ACHN (cell line): ENCODE data around the gene TAS2R1.
"Not testable (repeated sequence)": the region's sequence is repeated elsewhere in the genome, so short reads cannot be mapped to it uniquely, and the experiment has no call there.

ENCODE experiments used
- DNase-seq: peaks from one replicate; pipeline ENCODE4 v3.0.0-alpha.2; 2015
- in situ Hi-C: cut with HindIII; loops from 2 replicates; pipeline ENCODE4 v1.10.0; 2017; ENCODE audit warnings: low sequenced_read_pairs, low pct_ligation_motif_present, low pct_unique_long_range_greater_than_20kb

TAS2R1 gene

GRCh38 chr5:9625286-9625685 lies 4.9 kb downstream of the TAS2R1 start:
- no peak for DNase-seq
- in situ Hi-C loops: no loop called here

DNA sequence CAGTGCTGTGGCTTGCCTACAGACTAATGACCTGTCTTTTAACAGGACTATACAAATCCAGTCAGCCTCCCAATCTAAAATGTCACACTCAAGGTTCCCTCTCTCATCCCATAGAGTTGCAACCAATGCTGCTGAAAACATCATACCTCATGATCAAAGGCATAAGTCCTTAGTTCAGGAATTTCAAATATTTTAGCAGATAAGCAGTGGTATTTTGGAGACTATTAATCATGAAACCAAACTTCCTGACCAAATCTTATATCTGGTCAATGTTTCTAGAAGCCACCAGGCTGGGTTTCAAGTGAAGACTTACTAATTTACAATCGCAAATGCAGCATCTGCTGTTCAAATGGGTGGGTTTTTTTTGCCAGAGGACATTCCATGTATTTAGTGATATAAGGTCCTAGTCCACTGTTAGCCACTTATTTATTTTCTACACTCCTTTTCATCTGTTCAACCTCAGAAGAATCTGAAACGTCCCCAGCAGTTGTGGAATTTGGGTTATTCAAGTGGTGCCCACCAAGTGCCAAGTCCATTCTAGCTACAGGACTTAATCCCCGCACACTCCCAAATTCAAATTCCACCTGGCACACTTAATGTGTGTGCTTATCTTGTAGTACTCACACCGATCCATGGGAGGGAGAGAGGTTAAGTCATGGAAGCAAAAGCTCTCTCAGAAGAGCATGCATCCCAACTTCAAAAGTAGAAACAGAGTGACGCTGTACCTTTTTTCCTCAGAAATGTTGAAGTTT lies 5.8 kb downstream of the TAS2R1 start:
- in situ Hi-C loops: no loop called here
- DNase-seq: peak; percentile 35

GRCh38 chr5:9623661-9624060 lies 6.5 kb downstream of the TAS2R1 start:
- DNase-seq: no peak
- in situ Hi-C loops: no loop called here

GRCh38 chr5:9622971-9623421 lies 7.2 kb downstream of the TAS2R1 start:
- in situ Hi-C loops: no loop called here
- peak; percentile 69 for DNase-seq

GRCh38 chr5:9621379-9621903 lies 8.7 kb downstream of the TAS2R1 start:
- in situ Hi-C loops: no loop called here
- peak; percentile 22 for DNase-seq

- in situ Hi-C loops: no loop called here
Observed at GRCh38 chr5:9619331-9620092, 10.6 kb downstream of the TAS2R1 start.

GRCh38 chr5:9617739-9618504 lies 12.2 kb downstream of the TAS2R1 start:
- DNase-seq: no peak
- in situ Hi-C loops: no loop called here

More at GRCh38 chr5:9619331-9620092, 10.6 kb downstream of the TAS2R1 start:
- DNase-seq: no peak

GRCh38 chr5:9617221-9617620 lies 12.9 kb downstream of the TAS2R1 start:
- in situ Hi-C loops: no loop called here
- DNase-seq: no peak

- no peak for DNase-seq
- in situ Hi-C loops: no loop called here
Observed at GRCh38 chr5:9615331-9615730, 14.8 kb downstream of the TAS2R1 start.

- DNase-seq: no peak
- in situ Hi-C loops: no loop called here
Observed at GRCh38 chr5:9613360-9613759, 16.8 kb downstream of the TAS2R1 start.

DNA sequence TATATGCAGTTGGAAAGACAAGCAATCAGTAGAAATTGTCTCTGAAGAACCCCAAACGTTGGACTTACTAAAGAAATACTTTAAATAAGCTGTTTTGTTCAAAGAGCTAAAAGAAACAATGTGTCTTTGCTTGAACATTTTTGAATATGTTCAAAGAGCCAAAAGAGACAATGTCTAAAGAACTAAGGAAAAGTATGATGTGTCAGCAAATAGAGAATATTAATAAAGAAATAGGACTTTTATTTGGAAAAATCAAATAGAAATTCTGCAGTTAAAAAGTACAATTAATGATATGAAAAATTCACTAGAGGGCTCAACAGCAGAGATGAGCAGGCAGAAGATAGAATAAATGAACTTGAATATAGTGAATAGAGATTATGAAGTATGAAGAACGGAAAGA lies 19.2 kb downstream of the TAS2R1 start:
- in situ Hi-C loops: no loop called here

DNA sequence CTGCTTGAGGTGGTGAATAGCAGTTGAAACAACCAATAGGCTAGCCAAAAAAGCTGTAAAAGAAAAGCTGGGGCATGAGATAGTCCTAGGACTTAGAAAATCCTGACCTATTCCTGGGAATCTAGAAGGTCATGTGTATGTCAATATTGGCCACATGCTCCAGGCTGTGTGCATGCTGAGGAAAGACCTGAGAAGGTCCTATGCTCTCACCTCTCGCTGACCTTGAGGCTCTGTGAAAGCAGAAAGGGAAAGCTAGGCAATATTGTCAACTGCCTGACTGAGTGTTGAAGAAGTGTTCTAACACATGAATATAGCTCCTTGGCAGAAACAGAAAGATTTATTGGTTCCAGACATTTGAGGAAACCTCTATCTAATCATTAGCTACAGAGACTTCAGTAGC lies 19.8 kb downstream of the TAS2R1 start:
- DNase-seq: no peak
- in situ Hi-C loops: no loop called here

More for the DNA sequence above, 19.2 kb downstream of the TAS2R1 start:
- DNase-seq: no peak

- in situ Hi-C loops: no loop called here
- no peak for DNase-seq
Observed at GRCh38 chr5:9608093-9608492, 22.1 kb downstream of the TAS2R1 start.

DNA sequence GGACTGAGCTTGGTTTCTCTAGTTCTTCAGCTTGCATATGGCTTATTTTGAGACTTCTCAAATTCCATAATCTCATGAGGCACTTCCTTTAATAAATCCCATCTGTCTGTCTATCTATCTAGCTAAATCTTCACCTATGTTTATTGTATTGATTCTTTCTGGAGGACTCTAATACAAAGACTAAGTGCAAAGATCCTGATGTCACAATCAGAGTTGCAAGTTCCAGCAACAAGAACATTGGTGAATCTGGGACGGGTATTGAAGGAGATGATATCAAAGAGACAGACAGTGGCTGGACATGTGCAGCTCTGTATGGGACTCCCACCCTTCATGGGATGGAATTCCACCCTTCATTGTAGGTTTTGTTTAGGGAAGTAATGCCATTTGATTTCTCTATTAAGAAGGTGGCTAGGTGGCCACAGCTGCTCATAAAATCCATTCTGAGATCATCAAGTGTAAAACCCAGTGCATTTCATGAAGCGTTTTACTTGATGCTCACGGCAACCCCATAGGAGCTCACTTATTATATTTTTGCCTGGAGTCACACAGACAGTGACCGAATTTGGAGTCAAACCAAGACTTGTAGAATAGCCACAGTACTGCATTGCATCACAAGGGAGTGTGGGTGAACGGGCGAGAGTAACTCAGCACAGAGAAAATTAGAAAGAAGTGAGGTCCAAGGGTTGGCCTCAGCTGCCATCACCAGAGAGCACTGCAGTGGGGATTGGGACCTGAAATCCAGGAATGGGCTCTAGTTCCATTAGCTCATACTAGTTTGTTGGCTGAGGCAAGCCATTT lies 24.9 kb downstream of the TAS2R1 start:
- in situ Hi-C loops: no loop called here
- no peak for DNase-seq

- peak; percentile 4 for DNase-seq
- in situ Hi-C loops: no loop called here
Observed at GRCh38 chr5:9604416-9604815, 25.7 kb downstream of the TAS2R1 start.

DNA sequence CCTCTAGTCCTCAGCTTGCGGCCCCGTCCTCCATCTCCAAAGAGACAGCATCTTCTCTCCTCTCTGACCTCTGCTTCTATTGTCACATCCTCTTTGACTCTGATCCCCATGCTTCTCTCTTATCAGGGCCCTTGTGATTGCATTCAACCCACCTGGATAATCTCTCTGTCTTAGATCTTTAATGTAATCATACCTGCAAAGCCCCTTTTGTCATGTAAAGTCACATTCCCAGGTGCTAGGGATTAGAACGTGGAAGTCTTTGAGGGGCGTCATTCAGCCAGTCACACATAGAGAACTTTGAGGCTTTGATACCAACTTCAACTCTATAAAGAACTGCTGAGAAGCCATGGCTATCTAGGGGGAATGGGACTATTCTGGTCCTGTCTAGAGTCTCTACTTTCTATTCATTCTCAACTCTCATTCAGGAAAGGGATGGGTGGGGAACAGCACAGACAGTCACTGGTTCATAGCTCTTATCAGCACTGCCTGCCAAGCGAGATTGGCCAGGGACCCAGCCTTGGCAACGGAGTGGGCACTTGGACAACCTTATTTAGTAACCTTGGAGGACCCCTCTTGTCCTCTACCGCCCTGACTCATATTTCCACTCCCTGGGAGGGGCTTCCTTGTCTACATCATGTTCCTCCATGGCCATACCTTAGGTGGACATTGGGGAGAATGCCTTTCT lies 29.0 kb downstream of the TAS2R1 start:
- in situ Hi-C loops: no loop called here
- DNase-seq: no peak

GRCh38 chr5:9599391-9599790 lies 30.8 kb downstream of the TAS2R1 start:
- in situ Hi-C loops: no loop called here
- no peak for DNase-seq

DNA sequence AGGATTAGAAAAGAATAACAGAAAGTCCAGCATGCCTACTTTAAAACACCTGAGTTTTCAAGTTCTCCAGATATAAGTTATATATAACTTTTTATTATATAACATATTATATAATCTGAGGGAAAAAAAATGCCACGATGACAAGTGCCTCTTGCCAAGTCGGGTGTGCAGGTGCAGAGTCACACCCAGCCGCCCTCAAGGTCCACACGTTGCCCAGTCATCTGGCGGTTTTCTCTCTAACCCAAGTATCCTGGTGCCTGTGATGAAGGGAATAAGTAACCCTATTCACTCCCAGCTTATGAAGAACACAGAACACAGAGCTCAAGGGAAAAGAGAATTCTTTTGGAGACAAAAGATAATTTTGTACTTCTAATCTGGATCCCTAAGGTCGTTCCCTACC lies 31.8 kb downstream of the TAS2R1 start:
- DNase-seq, in situ Hi-C loops: not testable (repeated sequence)
